ENCODE measurements around the gene TMEM98. TPM values are rescaled to one million over a fixed set of nuclear protein-coding genes. Genes with fewer than 3 reads are reported as not detected.
"Not testable (repeated sequence)": the region's sequence is repeated elsewhere in the genome, so short reads cannot be mapped to it uniquely, and the experiment has no call there.

TMEM98 gene
- polyA plus RNA-seq, 3 donors: not detected

GRCh38 chr17:32949181-32949580 is 21.2 kb downstream of the TMEM98 start:
- Histone ChIP-seq H3K9me3 (replicated peaks in 1 of 2; ENCODE audit: control insufficient read depth in 1 of 2, insufficient read depth in 1 of 2, low read length in 2 of 2) (no peaks in the 10 kb centered on the region), H3K4me2 (replicated peaks; ENCODE audit: extremely low read depth, low read length, poor library complexity, severe bottlenecking) (no peak overlapping the region), H4K20me1 (ENCODE audit: insufficient read depth, low read length) (no peaks in the 10 kb centered on the region), H3K4me3 (replicated peaks in 1 of 3; ENCODE audit: low read depth in 2 of 3, low read length in 3 of 3) (no peak overlapping the region), H3K79me2 (ENCODE audit: insufficient read depth, low read length) (no peaks in the 10 kb centered on the region), H3K27me3 (ENCODE audit: control insufficient read depth in 2 of 2, insufficient read depth in 2 of 2, low read length in 2 of 2) (no peaks in the 10 kb centered on the region), H2AFZ (ENCODE audit: insufficient read depth, low read depth, low read length, poor library complexity, severe bottlenecking) (no peak overlapping the region), H3K4me1 (ENCODE audit: control insufficient read depth in 1 of 2, insufficient read depth in 2 of 2, low read length in 2 of 2) (no peaks in the 10 kb centered on the region), H3K9ac (ENCODE audit: insufficient read depth, low read length, poor library complexity, severe bottlenecking) (no peak overlapping the region), H3K36me3 (replicated peaks in 1 of 2; ENCODE audit: control insufficient read depth in 1 of 2, insufficient read depth in 2 of 2, low read length in 2 of 2) (no peaks in the 10 kb centered on the region), H3K27ac (ENCODE audit: low read depth in 1 of 2, low read length in 2 of 2) (no peak overlapping the region)
- peaks cover 5 to 6% (median 6%) of the 10 kb centered on the region in 3 donors for H3K27me3 Mint-ChIP-seq (ENCODE audit: low read depth in 3 of 3)
- H3K27ac Mint-ChIP-seq: no peak overlapping the region
- TF ChIP-seq CTCF (IDR thresholded peaks at IDR 0.05): no peak
- H3K9me3 Mint-ChIP-seq: no peaks in the 10 kb centered on the region
- H3K4me3 Mint-ChIP-seq: no peak overlapping the region
- no peak for DNase-seq
- H3K36me3 Mint-ChIP-seq: no peaks in the 10 kb centered on the region
- intact Hi-C loops (cut with micrococcal nuclease): no loop called here
- H3K4me1 Mint-ChIP-seq: no peaks in the 10 kb centered on the region
- no CpG with 5 or more reads among the region's 7 CpGs for WGBS (ENCODE audit: insufficient coverage)

- H3K9me3 Mint-ChIP-seq; DNase-seq; H3K4me3 Mint-ChIP-seq; H3K36me3 Mint-ChIP-seq; H3K9me3 ChIP-seq (replicated peaks in 1 of 2; ENCODE audit: control insufficient read depth in 1 of 2, insufficient read depth in 1 of 2, low read length in 2 of 2); H3K4me3 ChIP-seq (replicated peaks in 1 of 3; ENCODE audit: low read depth in 2 of 3, low read length in 3 of 3); H3K4me1 Mint-ChIP-seq; H3K27ac Mint-ChIP-seq; H3K9ac ChIP-seq (ENCODE audit: insufficient read depth, low read length, poor library complexity, severe bottlenecking); H3K27me3 Mint-ChIP-seq (ENCODE audit: low read depth in 3 of 3); H3K36me3 ChIP-seq (replicated peaks in 1 of 2; ENCODE audit: control insufficient read depth in 1 of 2, insufficient read depth in 2 of 2, low read length in 2 of 2); H4K20me1 ChIP-seq (ENCODE audit: insufficient read depth, low read length); H2AFZ ChIP-seq (ENCODE audit: insufficient read depth, low read depth, low read length, poor library complexity, severe bottlenecking); intact Hi-C loops (cut with micrococcal nuclease); H3K4me1 ChIP-seq (ENCODE audit: control insufficient read depth in 1 of 2, insufficient read depth in 2 of 2, low read length in 2 of 2); H3K79me2 ChIP-seq (ENCODE audit: insufficient read depth, low read length); H3K27ac ChIP-seq (ENCODE audit: low read depth in 1 of 2, low read length in 2 of 2); H3K27me3 ChIP-seq (ENCODE audit: control insufficient read depth in 2 of 2, insufficient read depth in 2 of 2, low read length in 2 of 2); H3K4me2 ChIP-seq (replicated peaks; ENCODE audit: extremely low read depth, low read length, poor library complexity, severe bottlenecking): not testable (repeated sequence)
- whole genome bisulfite sequencing (ENCODE audit: insufficient coverage): no CpG with 5 or more reads among the region's 1 CpG
These were observed 24.5 kb downstream of the TMEM98 start for GRCh38 chr17:32952491-32952890.

Data from CD14-positive monocyte (primary cell).